Neural cell (in vitro differentiated cells): Measurements from ENCODE around the gene RASAL2. TPM values are rescaled to one million over a fixed set of nuclear protein-coding genes. Genes with fewer than 3 reads are reported as not detected.

Source experiments
- H2AFZ ChIP-seq: fragments of 200-600, 300-800 bp; sonication (generic), shearing (Covaris generic); 2 replicates; pipeline ENCODE4 v1.6.0; 2014; ENCODE audit warnings: low read depth, mild to moderate bottlenecking, antibody characterized with exemption, low read length, moderate library complexity
- H3F3A ChIP-seq: fragments of 200-600 bp; shearing (Covaris generic); 2 replicates; pipeline ENCODE4 v1.6.1; 2016; ENCODE audit warnings: mild to moderate bottlenecking, moderate library complexity, mixed read lengths, antibody characterized with exemption, low read length; ENCODE audit not compliant: insufficient read depth, poor library complexity, severe bottlenecking
- H3K27ac ChIP-seq: fragments of 200-600, 300-800 bp; sonication (generic), shearing (Covaris generic); 2 replicates; pipeline ENCODE4 v1.5.1; 2014; ENCODE audit warnings: mild to moderate bottlenecking, low read length, moderate library complexity
- H3K27me3 ChIP-seq: fragments of 300-800, 200-600 bp; sonication (generic), shearing (Covaris generic); 2 replicates; pipeline ENCODE4 v1.6.0; 2014; ENCODE audit warnings: mild to moderate bottlenecking, low read depth, low read length, moderate library complexity; ENCODE audit not compliant: insufficient read depth
- H3K36me3 ChIP-seq: fragments of 300-800, 200-600 bp; sonication (generic), shearing (Covaris generic); 2 replicates; pipeline ENCODE4 v1.5.1; 2014; ENCODE audit warnings: mild to moderate bottlenecking, antibody characterized with exemption, low read length, moderate library complexity; ENCODE audit not compliant: insufficient read depth
- H3K4me2 ChIP-seq: fragments of 300-800, 200-600 bp; sonication (generic), shearing (Covaris generic); 2 replicates; pipeline ENCODE4 v1.6.0; 2014; ENCODE audit warnings: mild to moderate bottlenecking, low read length
- H3K4me3 ChIP-seq: fragments of 300-800, 200-600 bp; sonication (generic), shearing (Covaris generic); 2 replicates; pipeline ENCODE4 v1.5.1; 2014; ENCODE audit warnings: mild to moderate bottlenecking, low read length, moderate library complexity
- H3K79me2 ChIP-seq: fragments of 200-600 bp; shearing (Covaris generic); replicated peaks from 2 replicates; pipeline ENCODE4 v1.6.0; 2014; ENCODE audit warnings: mild to moderate bottlenecking, low read length, moderate library complexity; ENCODE audit not compliant: insufficient read depth
- H3K9ac ChIP-seq: fragments of 300-800, 200-600 bp; sonication (generic), shearing (Covaris generic); 2 replicates; pipeline ENCODE4 v1.6.1; 2016; ENCODE audit warnings: mild to moderate bottlenecking, low read length, mixed read lengths
- H3K9me2 ChIP-seq: fragments of 200-600 bp; shearing (Covaris generic); 2 replicates; pipeline ENCODE4 v1.6.1; 2016; ENCODE audit warnings: mild to moderate bottlenecking, low read length, mixed read lengths; ENCODE audit not compliant: insufficient read depth
- H3K9me3 ChIP-seq: fragments of 200-600, 300-800 bp; sonication (generic), shearing (Covaris generic); 2 replicates; pipeline ENCODE4 v1.6.1; 2016; ENCODE audit warnings: mild to moderate bottlenecking, mixed run types, low read length, moderate library complexity, mixed read lengths
- H4K20me1 ChIP-seq: fragments of 200-600 bp; shearing (Covaris generic); 2 replicates; pipeline ENCODE4 v1.6.1; 2016; ENCODE audit warnings: mild to moderate bottlenecking, mixed run types; ENCODE audit not compliant: insufficient read depth
- EP300 ChIP-seq: fragments of 450-650 bp; conservative IDR thresholded peaks from 2 replicates; pipeline ENCODE4 v1.6.1; 2014; ENCODE audit warnings: antibody characterized with exemption, mild to moderate bottlenecking, moderate library complexity; ENCODE audit not compliant: poor library complexity, severe bottlenecking
- EZH2 ChIP-seq: fragments of 200-600, 300-800 bp; shearing (Covaris generic), sonication (generic); IDR thresholded peaks from 2 replicates; pipeline ENCODE4 v1.6.1; 2014; ENCODE audit warnings: antibody characterized with exemption, low read length, borderline replicate concordance, mild to moderate bottlenecking; ENCODE audit not compliant: insufficient read depth, poor library complexity, severe bottlenecking
- MXI1 ChIP-seq: fragments of 450-650 bp; conservative IDR thresholded peaks from 2 replicates; pipeline ENCODE4 v1.6.1; 2014; ENCODE audit warnings: antibody characterized with exemption, mild to moderate bottlenecking; ENCODE audit not compliant: poor library complexity, severe bottlenecking
- POLR2AphosphoS5 ChIP-seq: IDR thresholded peaks from 2 replicates; pipeline ENCODE4 v1.6.1; 2012
- RAD21 ChIP-seq: fragments of 450-650 bp; conservative IDR thresholded peaks from 2 replicates; pipeline ENCODE4 v1.6.1; 2014; ENCODE audit warnings: antibody characterized with exemption, mild to moderate bottlenecking, moderate library complexity
- SMC3 ChIP-seq: fragments of 450-650 bp; conservative IDR thresholded peaks from 2 replicates; pipeline ENCODE4 v1.6.1; 2014; ENCODE audit warnings: antibody characterized with exemption, mild to moderate bottlenecking, moderate library complexity; ENCODE audit not compliant: poor library complexity
- TAF1 ChIP-seq: IDR thresholded peaks from 2 replicates; pipeline ENCODE4 v1.6.1; 2012; ENCODE audit warnings: low read depth
- polyA plus RNA-seq: library from polyadenylated mRNA; depleted of rRNA; stranded (reverse); fragments of >200 nt; gene quantifications from 2 replicates; pipeline ENCODE4 v1.2.3, GENCODE V29; 2014
- TF ChIP-seq, protein P1 (sequence below): fragments of 450-650 bp; IDR thresholded peaks from 2 replicates; pipeline ENCODE4 v1.5.1; 2014; ENCODE audit warnings: antibody characterized with exemption, mild to moderate bottlenecking, moderate library complexity; ENCODE audit not compliant: poor library complexity, severe bottlenecking
- TF ChIP-seq, protein P2 (sequence below): IDR thresholded peaks from 2 replicates; pipeline ENCODE4 v1.6.1; 2012; ENCODE audit warnings: borderline replicate concordance

The RASAL2 gene
- polyA plus RNA-seq, 1 donor from 2014 or later = 73.3 TPM

DNA sequence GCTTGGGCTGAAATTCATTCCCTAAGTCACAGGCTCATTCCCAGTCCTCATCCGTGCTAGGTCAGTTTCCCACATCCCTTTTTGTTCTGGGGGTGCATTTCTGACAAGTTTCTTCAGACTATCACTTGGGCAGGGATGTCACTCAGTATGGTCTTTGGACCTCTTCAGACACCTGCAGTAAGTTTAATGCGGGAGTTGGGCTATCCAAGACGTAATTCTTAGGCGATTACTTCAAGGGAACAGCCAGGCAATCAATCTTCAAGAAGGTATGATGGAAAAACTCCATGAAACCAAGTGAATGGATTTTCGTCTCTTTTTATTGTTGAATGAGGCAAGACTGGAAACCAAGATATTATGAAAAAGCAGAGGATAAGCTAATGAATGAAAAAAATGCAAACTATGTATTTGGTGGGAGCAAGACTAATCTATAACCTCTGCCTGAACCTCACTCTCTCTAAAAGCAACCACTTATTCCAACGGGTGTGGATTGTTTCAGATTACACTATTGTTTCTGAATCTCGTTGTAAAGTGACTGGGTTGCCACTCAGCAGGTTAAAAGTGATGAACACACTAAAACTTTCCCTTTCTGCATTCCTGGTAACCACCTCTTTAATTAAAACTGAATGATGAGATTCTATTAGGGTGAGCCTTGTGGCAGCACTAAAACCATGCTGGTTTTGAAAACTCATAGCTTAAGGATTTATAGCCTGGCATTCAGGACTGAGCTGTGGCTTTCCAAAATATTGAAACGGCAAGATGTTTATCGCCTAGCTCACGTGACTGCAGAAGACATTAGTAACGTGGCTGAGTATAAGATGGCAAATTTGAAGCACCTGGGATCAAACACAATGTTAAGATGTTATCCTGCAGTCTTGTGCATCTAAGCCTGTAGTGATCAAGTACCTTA is 1.1 kb downstream of the RASAL2 start:
- no peaks in the 10 kb centered on the region for H3K36me3 ChIP-seq
- H3K4me3 ChIP-seq = peak overlapping the region; percentile 89
- H3K27me3 ChIP-seq = no peaks in the 10 kb centered on the region
- H3K9ac ChIP-seq = peak overlapping the region; percentile 82
- peak overlapping the region; percentile 84 for H3K27ac ChIP-seq
- peaks cover 52% of the 10 kb centered on the region for H3K79me2 ChIP-seq
- H2AFZ ChIP-seq = peak overlapping the region; percentile 35
- H3K9me2 ChIP-seq = no peaks in the 10 kb centered on the region
- no peaks in the 10 kb centered on the region for H4K20me1 ChIP-seq
- no peak for TF ChIP-seq TAF1
- TF ChIP-seq EP300 = no peak
- TF ChIP-seq MXI1 = no peak
- TF ChIP-seq SMC3 = no peak
- TF ChIP-seq, protein P1, sequence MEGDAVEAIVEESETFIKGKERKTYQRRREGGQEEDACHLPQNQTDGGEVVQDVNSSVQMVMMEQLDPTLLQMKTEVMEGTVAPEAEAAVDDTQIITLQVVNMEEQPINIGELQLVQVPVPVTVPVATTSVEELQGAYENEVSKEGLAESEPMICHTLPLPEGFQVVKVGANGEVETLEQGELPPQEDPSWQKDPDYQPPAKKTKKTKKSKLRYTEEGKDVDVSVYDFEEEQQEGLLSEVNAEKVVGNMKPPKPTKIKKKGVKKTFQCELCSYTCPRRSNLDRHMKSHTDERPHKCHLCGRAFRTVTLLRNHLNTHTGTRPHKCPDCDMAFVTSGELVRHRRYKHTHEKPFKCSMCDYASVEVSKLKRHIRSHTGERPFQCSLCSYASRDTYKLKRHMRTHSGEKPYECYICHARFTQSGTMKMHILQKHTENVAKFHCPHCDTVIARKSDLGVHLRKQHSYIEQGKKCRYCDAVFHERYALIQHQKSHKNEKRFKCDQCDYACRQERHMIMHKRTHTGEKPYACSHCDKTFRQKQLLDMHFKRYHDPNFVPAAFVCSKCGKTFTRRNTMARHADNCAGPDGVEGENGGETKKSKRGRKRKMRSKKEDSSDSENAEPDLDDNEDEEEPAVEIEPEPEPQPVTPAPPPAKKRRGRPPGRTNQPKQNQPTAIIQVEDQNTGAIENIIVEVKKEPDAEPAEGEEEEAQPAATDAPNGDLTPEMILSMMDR = no peak
- no peak for TF ChIP-seq EZH2
- no peak for TF ChIP-seq POLR2AphosphoS5
- TF ChIP-seq RAD21 = no peak
- H3F3A ChIP-seq = peaks cover 5% of the 10 kb centered on the region
- H3K9me3 ChIP-seq = no peaks in the 10 kb centered on the region
- peak overlapping the region; percentile 77 for H3K4me2 ChIP-seq

DNA sequence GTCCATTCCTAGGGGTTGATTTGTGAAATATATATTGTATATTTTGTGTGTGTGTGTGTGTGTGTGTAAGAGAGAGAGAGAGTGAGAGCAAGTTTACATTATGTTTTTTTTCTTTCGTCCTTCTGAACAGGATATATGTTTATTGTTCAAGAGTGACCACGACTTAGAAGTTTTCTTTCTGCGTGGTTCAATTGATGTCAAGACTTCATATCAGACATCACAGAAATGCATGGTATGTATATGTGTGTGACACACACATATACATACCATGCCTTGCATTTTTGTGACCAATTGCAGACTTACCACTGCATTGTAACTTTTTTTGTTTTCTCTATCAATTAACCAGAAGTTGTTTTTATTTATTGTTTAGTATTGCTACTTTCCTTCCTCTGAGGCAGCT is 2.5 kb downstream of the RASAL2 start:
- Histone ChIP-seq H2AFZ (no peak overlapping the region), H4K20me1 (no peaks in the 10 kb centered on the region), H3F3A (peaks cover 5% of the 10 kb centered on the region), H3K27ac (no peak overlapping the region), H3K27me3 (no peaks in the 10 kb centered on the region), H3K4me3 (peak overlapping the region; percentile 89), H3K9me2 (no peaks in the 10 kb centered on the region), H3K9me3 (no peaks in the 10 kb centered on the region), H3K4me2 (peak overlapping the region; percentile 77), H3K79me2 (peaks cover 52% of the 10 kb centered on the region), H3K9ac (no peak overlapping the region), H3K36me3 (no peaks in the 10 kb centered on the region)
- TF ChIP-seq RAD21 (no peak), SMC3 (no peak), EZH2 (no peak), EP300 (no peak), MXI1 (no peak), POLR2AphosphoS5 (no peak), TAF1 (no peak)
- TF ChIP-seq, protein P2, sequence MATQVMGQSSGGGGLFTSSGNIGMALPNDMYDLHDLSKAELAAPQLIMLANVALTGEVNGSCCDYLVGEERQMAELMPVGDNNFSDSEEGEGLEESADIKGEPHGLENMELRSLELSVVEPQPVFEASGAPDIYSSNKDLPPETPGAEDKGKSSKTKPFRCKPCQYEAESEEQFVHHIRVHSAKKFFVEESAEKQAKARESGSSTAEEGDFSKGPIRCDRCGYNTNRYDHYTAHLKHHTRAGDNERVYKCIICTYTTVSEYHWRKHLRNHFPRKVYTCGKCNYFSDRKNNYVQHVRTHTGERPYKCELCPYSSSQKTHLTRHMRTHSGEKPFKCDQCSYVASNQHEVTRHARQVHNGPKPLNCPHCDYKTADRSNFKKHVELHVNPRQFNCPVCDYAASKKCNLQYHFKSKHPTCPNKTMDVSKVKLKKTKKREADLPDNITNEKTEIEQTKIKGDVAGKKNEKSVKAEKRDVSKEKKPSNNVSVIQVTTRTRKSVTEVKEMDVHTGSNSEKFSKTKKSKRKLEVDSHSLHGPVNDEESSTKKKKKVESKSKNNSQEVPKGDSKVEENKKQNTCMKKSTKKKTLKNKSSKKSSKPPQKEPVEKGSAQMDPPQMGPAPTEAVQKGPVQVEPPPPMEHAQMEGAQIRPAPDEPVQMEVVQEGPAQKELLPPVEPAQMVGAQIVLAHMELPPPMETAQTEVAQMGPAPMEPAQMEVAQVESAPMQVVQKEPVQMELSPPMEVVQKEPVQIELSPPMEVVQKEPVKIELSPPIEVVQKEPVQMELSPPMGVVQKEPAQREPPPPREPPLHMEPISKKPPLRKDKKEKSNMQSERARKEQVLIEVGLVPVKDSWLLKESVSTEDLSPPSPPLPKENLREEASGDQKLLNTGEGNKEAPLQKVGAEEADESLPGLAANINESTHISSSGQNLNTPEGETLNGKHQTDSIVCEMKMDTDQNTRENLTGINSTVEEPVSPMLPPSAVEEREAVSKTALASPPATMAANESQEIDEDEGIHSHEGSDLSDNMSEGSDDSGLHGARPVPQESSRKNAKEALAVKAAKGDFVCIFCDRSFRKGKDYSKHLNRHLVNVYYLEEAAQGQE = no peak
- TF ChIP-seq, protein P1 = no peak
